ENCODE data around the gene ARHGEF5. TPM values are rescaled to one million over a fixed set of nuclear protein-coding genes. Genes with fewer than 3 reads are reported as not detected.
A peak's percentile ranks its signal among the peaks of the same experiment; 100 is the strongest.
"Not testable (repeated sequence)": the region's sequence is repeated elsewhere in the genome, so short reads cannot be mapped to it uniquely, and the experiment has no call there.

Gene ARHGEF5
- total RNA-seq, result 10 to 100 TPM in 1 of 2 donors, 1 to 10 TPM in 1; 9.0 to 14.5 TPM
- polyA plus RNA-seq, result 1 to 10 TPM; 2.5 to 9.1 TPM
- long read RNA-seq, donor 1, partial matches to known transcripts, result 3 of 4 reads
- long read RNA-seq, donor 1, other reads (novel, unspliced or antisense), result 1 of 4 reads
- long read RNA-seq, donor 2, partial matches to known transcripts, result 6 of 7 reads
- long read RNA-seq, donor 2, other reads (novel, unspliced or antisense), result 1 of 7 reads

DNA sequence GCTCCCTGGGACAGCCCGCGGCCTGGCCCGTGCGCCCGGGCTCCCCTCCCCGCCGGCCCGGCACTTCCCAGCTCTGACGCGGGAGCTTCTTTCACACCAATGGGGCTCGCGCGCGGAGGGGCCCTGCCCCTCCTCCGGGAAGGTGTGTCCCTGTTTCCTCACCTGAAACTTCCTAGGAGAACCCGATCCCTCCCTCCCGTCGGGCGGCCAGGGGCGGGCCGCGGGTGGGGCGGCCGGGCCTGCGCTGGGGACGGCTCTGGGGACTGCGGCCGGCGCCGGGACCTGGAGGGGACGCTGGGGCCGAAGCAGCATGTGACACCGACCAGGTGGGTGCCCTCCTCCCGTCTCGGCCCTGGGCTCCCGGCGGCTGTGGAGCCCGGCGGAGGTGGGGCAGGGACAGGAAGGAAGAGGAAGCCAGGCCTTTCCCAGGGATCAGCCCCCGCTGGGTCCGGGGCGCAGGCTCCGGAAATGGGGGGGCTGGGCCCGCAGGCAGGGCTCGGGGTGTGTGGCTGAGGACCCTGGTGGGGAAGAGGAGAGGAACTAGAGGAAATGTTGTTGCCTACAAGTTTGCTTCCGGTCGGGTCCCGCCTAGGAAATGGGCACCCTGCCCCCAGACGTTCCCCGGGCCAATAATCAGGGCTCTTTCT is at the start of gene ARHGEF5:
Gene ARHGEF5, plus strand, starts transcription at position 227 of the 647 bp plus-strand sequence. CDS start 7,268 bp downstream, outside the sequence.
- H3K9me3 ChIP-seq (ENCODE audit: control insufficient read depth, low read length); H3K4me1 ChIP-seq (ENCODE audit: control insufficient read depth in 1 of 2, insufficient read depth in 2 of 2, low read length in 2 of 2); DNase-seq; H3K36me3 ChIP-seq (ENCODE audit: control insufficient read depth in 1 of 2, insufficient read depth in 2 of 2, low read length in 1 of 2); intact Hi-C loops (cut with DNase I); H3K27me3 ChIP-seq (ENCODE audit: control insufficient read depth in 1 of 2, insufficient read depth in 2 of 2, low read length in 1 of 2); H3K27ac ChIP-seq (ENCODE audit: low read depth in 1 of 2, low read length in 2 of 2); H3K4me3 ChIP-seq (ENCODE audit: low read length in 2 of 2): not testable (repeated sequence)
- ATAC-seq (ENCODE audit: low FRiP score), result peak; percentile 83
- no CpG with 5 or more reads among the region's 50 CpGs for WGBS, 2 donors

DNA sequence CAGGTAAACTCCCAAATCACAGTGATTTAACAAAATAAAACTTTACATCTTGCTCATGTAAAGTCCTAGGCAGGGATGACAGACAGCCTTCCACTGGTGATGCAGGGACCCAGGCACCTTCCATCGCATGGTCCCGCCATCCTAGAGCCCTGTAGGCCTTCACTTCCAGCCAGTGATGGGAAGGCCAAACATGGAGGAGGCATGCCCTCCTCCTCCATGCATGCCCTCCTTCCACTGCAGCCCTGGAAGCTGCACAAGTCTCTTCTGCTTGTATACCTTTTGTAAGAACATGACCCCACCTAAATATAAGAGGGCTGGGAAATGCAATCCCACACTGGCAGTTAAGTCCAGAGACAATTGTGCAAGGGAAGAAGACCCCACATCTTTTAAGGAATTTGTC is 45.5 kb upstream of the ARHGEF5 start:
- H3K9me3 ChIP-seq (ENCODE audit: control insufficient read depth, low read length); H3K27ac ChIP-seq (ENCODE audit: low read depth in 1 of 2, low read length in 2 of 2); DNase-seq; intact Hi-C loops (cut with DNase I); H3K4me1 ChIP-seq (ENCODE audit: control insufficient read depth in 1 of 2, insufficient read depth in 2 of 2, low read length in 2 of 2); H3K36me3 ChIP-seq (ENCODE audit: control insufficient read depth in 1 of 2, insufficient read depth in 2 of 2, low read length in 1 of 2); ATAC-seq (ENCODE audit: low FRiP score); H3K27me3 ChIP-seq (ENCODE audit: control insufficient read depth in 1 of 2, insufficient read depth in 2 of 2, low read length in 1 of 2); H3K4me3 ChIP-seq (ENCODE audit: low read length in 2 of 2): not testable (repeated sequence)
- WGBS, 2 donors, result no CpG with 5 or more reads among the region's 2 CpGs

DNA sequence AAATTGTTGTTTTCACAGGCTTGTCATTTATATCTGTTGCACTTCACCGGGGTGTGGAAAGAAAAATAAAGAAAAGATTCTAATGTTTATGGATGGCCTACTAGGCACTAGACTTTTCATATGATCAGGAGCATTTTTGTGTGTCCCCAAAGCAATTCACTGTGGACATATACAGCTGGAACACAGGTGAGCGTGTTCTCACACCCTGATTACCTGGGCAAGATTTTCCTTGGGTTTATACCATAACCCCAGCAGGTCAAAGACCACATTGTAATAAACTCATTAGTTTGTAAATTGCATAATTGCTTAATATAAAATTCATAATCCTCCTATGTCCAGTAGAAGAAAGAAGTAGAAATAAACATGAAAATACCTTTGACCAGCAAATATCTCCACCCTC is 44.0 kb upstream of the ARHGEF5 start:
- H3K27ac ChIP-seq (ENCODE audit: low read depth in 1 of 2, low read length in 2 of 2); H3K36me3 ChIP-seq (ENCODE audit: control insufficient read depth in 1 of 2, insufficient read depth in 2 of 2, low read length in 1 of 2); H3K27me3 ChIP-seq (ENCODE audit: control insufficient read depth in 1 of 2, insufficient read depth in 2 of 2, low read length in 1 of 2); H3K9me3 ChIP-seq (ENCODE audit: control insufficient read depth, low read length); DNase-seq; H3K4me3 ChIP-seq (ENCODE audit: low read length in 2 of 2); H3K4me1 ChIP-seq (ENCODE audit: control insufficient read depth in 1 of 2, insufficient read depth in 2 of 2, low read length in 2 of 2); intact Hi-C loops (cut with DNase I); ATAC-seq (ENCODE audit: low FRiP score): not testable (repeated sequence)
- 67% methylated on average over 1 of the region's 2 CpGs; no CpG with 5 or more reads in 1 of the 2 donors for WGBS, 2 donors

DNA sequence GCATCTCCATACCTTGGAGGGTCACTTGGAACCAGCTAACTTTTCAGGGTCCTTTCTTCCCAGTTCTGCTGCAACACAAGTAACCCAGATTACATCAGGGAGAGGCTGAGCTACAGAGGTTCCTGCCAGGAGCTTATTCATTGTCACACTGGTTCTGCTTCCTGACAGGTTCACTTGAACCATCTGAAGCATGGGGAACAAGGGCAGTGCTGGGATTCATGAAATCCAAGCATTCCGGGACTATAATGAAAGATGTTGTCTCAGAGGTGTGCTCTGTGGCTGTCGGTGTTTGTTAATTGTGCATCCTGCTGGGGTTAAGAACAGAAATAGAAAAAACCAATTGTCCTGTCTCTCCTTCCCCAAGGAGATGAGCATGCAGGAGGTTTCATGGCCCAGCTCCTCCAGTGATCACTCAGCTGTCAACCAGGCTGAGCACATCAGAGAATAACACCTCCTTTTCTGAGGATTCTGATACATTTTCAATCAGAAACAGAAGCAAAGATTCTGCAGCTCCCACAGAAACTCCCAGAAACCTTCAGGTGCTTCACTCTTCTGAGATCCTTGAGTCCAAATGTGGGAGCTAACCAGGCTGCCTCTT is 43.2 kb upstream of the ARHGEF5 start, which contains the start of gene OR2A1:
Gene OR2A1, plus strand, starts transcription at position 548 of the 598 bp plus-strand sequence. CDS start 5,706 bp downstream, outside the sequence.
- DNase-seq; H3K4me1 ChIP-seq (ENCODE audit: control insufficient read depth in 1 of 2, insufficient read depth in 2 of 2, low read length in 2 of 2); H3K9me3 ChIP-seq (ENCODE audit: control insufficient read depth, low read length); H3K27me3 ChIP-seq (ENCODE audit: control insufficient read depth in 1 of 2, insufficient read depth in 2 of 2, low read length in 1 of 2); intact Hi-C loops (cut with DNase I); H3K36me3 ChIP-seq (ENCODE audit: control insufficient read depth in 1 of 2, insufficient read depth in 2 of 2, low read length in 1 of 2); H3K27ac ChIP-seq (ENCODE audit: low read depth in 1 of 2, low read length in 2 of 2); ATAC-seq (ENCODE audit: low FRiP score); H3K4me3 ChIP-seq (ENCODE audit: low read length in 2 of 2): not testable (repeated sequence)
- WGBS, 2 donors, result 94% methylated on average over 2 of the region's 2 CpGs; no CpG with 5 or more reads in 1 of the 2 donors

DNA sequence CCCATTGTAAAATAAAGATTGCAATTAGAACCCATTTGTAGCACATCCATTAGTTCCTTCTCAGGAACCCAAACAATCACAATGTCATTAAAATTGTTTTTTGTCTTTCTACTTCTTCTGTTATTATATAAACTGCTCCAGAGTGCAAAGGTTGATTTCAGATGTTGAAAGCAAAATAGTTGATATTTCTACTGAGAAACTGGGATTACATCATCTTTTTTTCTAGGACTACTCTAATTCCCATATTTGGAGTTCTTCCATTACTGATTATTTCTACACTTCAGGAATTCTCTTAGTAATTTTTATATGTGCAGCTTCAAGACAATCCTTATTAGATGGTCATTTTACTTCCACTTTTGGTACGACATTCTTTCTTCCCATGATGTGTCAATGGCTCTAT is 37.7 kb upstream of the ARHGEF5 start:
- H3K9me3 ChIP-seq (ENCODE audit: control insufficient read depth, low read length); DNase-seq; H3K4me1 ChIP-seq (ENCODE audit: control insufficient read depth in 1 of 2, insufficient read depth in 2 of 2, low read length in 2 of 2); H3K27ac ChIP-seq (ENCODE audit: low read depth in 1 of 2, low read length in 2 of 2); H3K36me3 ChIP-seq (ENCODE audit: control insufficient read depth in 1 of 2, insufficient read depth in 2 of 2, low read length in 1 of 2); intact Hi-C loops (cut with DNase I); H3K4me3 ChIP-seq (ENCODE audit: low read length in 2 of 2); ATAC-seq (ENCODE audit: low FRiP score); H3K27me3 ChIP-seq (ENCODE audit: control insufficient read depth in 1 of 2, insufficient read depth in 2 of 2, low read length in 1 of 2): not testable (repeated sequence)
- no CpG with 5 or more reads among the region's 1 CpG for whole genome bisulfite sequencing, 2 donors

DNA sequence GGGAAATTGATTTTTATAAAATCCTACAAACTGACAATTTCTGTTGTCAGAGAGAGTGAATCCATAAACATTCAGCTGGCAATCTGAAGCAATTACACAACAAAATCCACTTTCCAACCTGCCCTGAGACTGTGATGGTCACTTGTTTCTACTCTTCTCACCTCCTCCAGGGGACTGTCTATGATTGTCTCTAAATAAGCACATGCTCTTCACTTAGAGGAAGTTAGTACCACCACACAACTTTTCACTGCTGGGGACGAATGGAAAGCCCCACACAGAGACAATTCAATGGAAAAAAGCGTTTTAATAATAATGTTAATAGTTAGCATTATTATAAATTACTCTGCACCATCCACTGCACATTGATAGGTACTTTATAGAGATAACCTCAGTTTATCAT is 35.7 kb upstream of the ARHGEF5 start:
- H3K9me3 ChIP-seq (ENCODE audit: control insufficient read depth, low read length); intact Hi-C loops (cut with DNase I); H3K4me3 ChIP-seq (ENCODE audit: low read length in 2 of 2); H3K27ac ChIP-seq (ENCODE audit: low read depth in 1 of 2, low read length in 2 of 2); DNase-seq; ATAC-seq (ENCODE audit: low FRiP score); H3K27me3 ChIP-seq (ENCODE audit: control insufficient read depth in 1 of 2, insufficient read depth in 2 of 2, low read length in 1 of 2); H3K4me1 ChIP-seq (ENCODE audit: control insufficient read depth in 1 of 2, insufficient read depth in 2 of 2, low read length in 2 of 2); H3K36me3 ChIP-seq (ENCODE audit: control insufficient read depth in 1 of 2, insufficient read depth in 2 of 2, low read length in 1 of 2): not testable (repeated sequence)
- WGBS, 2 donors, result no CpG with 5 or more reads among the region's 2 CpGs

DNA sequence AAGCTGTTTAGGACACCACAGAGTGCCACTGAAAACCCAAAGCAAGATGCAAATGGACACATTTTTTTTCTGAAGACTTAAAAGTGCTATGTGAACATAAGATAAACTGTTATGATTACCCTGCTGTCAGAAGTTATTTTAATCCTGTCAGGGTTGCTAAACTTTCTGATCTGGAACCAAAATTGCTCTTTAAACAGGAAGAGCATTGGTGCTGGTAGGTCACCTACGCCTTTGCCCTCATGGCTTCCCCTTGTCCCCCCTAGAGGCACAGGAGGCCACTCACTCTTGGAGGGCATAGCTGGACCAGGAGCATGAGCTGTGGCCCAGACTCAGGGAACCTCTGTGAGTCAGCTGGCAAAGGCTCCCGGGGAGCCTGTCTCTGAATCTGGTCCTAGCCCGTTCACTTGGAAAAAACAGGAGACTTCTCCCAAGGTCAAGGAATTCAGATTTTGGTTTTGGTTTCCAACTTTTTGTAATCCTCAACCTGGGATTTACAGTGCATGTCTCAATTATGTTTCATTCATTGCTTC is 33.5 kb upstream of the ARHGEF5 start:
- intact Hi-C loops (cut with DNase I); H3K36me3 ChIP-seq (ENCODE audit: control insufficient read depth in 1 of 2, insufficient read depth in 2 of 2, low read length in 1 of 2); H3K9me3 ChIP-seq (ENCODE audit: control insufficient read depth, low read length); DNase-seq; H3K27me3 ChIP-seq (ENCODE audit: control insufficient read depth in 1 of 2, insufficient read depth in 2 of 2, low read length in 1 of 2); H3K4me3 ChIP-seq (ENCODE audit: low read length in 2 of 2); H3K27ac ChIP-seq (ENCODE audit: low read depth in 1 of 2, low read length in 2 of 2); H3K4me1 ChIP-seq (ENCODE audit: control insufficient read depth in 1 of 2, insufficient read depth in 2 of 2, low read length in 2 of 2): not testable (repeated sequence)
- ATAC-seq (ENCODE audit: low FRiP score), result peak; percentile 42
- 81 to 95% methylated on average over 1 of the region's 3 CpGs for WGBS, 2 donors

DNA sequence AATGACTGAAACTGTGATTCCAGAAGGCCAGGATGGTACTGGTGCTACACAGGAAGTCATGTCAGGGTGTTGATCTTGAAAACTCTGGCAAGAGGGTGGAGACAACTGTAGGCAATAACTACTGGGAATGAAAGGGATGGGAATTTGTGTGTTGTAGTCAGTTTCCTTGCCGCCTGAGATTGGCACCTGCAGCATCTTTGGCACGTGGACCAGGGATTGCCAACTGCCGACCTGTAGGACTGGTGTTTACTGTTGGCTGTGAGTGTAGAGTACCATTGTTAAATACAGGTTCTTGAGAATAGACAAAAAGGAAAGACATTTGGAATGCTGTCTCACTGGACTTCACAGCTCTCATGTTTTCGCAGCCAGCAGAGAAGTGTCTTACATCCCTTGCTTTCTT is 31.8 kb upstream of the ARHGEF5 start:
- H3K4me3 ChIP-seq (ENCODE audit: low read length in 2 of 2); H3K36me3 ChIP-seq (ENCODE audit: control insufficient read depth in 1 of 2, insufficient read depth in 2 of 2, low read length in 1 of 2); intact Hi-C loops (cut with DNase I); H3K4me1 ChIP-seq (ENCODE audit: control insufficient read depth in 1 of 2, insufficient read depth in 2 of 2, low read length in 2 of 2); H3K9me3 ChIP-seq (ENCODE audit: control insufficient read depth, low read length); H3K27ac ChIP-seq (ENCODE audit: low read depth in 1 of 2, low read length in 2 of 2); H3K27me3 ChIP-seq (ENCODE audit: control insufficient read depth in 1 of 2, insufficient read depth in 2 of 2, low read length in 1 of 2): not testable (repeated sequence)
- ATAC-seq (ENCODE audit: low FRiP score) (peak; percentile 12), DNase-seq (peak; percentile 37 to 48)
- WGBS, 2 donors, result 94% methylated on average over 3 of the region's 4 CpGs
